ENCODE results near the gene PNKD.
A peak's percentile ranks its signal among the peaks of the same experiment; 100 is the strongest.

The PNKD gene

DNA sequence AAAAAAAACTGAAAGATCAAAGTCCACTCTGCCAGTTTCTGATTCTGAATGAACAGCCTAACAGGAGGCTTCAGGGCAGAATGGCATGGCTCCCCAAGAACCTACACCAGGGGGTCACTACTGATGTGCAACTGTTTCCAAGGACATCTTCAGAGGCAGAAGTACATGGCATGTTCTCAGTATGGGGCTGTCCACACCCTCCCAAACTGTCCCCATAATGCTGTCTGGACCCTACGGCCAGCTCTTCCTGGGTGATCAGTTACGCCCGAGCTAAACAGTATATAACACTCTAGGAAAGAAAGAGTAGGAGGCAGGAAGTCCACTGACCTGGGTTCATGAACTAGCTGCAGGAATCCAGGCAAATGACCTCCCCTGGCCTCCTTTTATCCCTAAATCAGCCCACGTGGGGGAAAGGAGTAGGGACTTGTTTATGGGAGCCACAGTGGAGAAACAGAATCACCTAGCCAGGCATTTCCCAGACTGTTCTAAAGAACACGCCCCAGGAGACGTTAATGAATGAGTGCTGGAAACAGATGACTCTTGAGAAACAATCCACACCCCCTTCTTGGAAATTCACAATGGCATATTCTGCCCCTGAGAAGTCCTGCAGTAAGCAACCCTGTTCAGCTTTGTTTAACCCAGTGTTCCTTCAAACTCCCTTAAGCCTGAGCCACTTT, 19.5 kb downstream of the PNKD start:
- H3K4me3 ChIP-seq (ENCODE audit: low read depth, low read length) = peak overlapping the region; percentile 84
- TF ChIP-seq, protein P1, sequence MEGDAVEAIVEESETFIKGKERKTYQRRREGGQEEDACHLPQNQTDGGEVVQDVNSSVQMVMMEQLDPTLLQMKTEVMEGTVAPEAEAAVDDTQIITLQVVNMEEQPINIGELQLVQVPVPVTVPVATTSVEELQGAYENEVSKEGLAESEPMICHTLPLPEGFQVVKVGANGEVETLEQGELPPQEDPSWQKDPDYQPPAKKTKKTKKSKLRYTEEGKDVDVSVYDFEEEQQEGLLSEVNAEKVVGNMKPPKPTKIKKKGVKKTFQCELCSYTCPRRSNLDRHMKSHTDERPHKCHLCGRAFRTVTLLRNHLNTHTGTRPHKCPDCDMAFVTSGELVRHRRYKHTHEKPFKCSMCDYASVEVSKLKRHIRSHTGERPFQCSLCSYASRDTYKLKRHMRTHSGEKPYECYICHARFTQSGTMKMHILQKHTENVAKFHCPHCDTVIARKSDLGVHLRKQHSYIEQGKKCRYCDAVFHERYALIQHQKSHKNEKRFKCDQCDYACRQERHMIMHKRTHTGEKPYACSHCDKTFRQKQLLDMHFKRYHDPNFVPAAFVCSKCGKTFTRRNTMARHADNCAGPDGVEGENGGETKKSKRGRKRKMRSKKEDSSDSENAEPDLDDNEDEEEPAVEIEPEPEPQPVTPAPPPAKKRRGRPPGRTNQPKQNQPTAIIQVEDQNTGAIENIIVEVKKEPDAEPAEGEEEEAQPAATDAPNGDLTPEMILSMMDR (IDR thresholded peaks at IDR 0.05; ENCODE audit: low read depth, low read length) = no peak

- H3K4me3 ChIP-seq (ENCODE audit: low read depth, low read length) = peak overlapping the region; percentile 84
- TF ChIP-seq, protein P1 (IDR thresholded peaks at IDR 0.05; ENCODE audit: low read depth, low read length) = no peak
These were observed 20.3 kb downstream of the PNKD start for GRCh38 chr2:218290316-218291261.

DNA sequence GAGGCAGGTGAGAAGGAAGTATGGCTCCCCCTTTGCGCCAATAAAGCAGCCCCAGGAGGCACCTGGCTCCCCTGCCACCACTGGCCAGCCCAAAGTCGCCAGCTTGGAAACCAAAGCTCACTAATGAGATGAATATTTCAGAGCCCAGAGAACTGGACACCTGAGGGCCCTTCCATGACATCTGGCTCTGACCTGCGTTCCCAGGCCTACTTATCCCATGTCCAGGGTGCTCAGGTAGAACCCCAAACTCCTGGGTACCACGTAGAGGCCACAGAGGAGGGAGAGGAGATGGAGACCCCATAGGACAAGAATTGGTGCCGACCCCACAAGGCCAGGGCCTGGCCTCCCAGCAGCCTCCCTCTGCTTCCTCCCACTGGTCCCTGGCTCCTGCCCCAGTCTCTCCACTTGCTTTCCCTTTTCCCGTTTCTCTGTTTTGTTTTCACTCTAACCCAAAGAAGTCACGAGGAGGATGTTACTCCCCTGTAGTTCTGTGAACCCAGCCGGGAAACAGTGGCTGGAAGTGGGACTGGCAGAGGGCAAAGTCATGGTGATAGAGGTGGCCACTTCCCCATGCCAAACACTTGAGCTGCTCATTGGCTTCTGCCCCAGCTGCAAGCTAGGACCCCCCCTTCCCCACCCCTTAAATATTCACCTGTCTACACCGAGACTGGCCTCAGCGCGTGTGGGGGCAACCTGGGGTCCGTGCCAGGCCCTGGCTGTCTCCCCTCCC, 21.2 kb downstream of the PNKD start:
- TF ChIP-seq, protein P1 (IDR thresholded peaks at IDR 0.05; ENCODE audit: low read depth, low read length) = no peak
- H3K4me3 ChIP-seq (ENCODE audit: low read depth, low read length) = peak overlapping the region; percentile 84

GRCh38 chr2:218292048-218293014, 22.0 kb downstream of the PNKD start, which contains the start of gene TMBIM1:
Gene TMBIM1, minus strand, starts transcription at chr2:218292503. Its CDS starts 10,362 bp downstream, at chr2:218282141.
- peak within 1 kb of the TSS; percentile 84 for H3K4me3 ChIP-seq (ENCODE audit: low read depth, low read length)
- TF ChIP-seq, protein P1 (IDR thresholded peaks at IDR 0.05; ENCODE audit: low read depth, low read length) = peak; percentile 50

DNA sequence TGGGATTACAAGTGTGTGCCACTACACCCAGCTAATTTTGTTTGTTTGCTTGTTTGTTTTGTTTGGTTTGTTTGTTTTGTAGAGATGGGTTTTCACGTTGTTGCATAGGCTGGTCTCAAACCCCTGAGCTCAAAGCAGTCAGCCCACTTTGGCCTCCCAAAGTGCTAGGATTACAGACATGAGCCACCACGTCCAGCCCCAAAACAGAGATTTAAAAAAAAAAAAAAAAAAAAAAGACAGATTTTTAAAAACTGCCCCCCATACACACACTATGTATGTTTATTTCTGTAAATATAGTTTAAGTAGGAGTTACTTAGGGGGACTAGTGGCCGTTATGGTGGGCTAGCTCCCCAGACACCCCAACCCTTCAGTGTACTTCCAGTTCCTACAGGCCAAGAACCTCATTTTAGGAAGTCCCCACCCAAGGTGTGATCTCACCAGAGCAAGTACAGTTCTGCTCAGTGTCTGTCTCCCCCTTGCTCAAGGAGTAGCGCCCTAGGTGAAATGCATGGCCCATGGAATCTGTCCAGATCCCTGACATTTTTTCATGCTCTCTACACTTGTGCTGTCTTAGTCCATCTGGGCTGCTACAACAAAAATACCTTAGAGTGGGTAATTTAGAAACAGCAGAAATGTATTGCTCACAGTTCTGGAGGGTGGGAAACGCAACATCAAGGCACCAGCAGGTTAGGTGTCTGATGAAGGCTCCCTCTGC, 23.6 kb downstream of the PNKD start:
- no peak overlapping the region for H3K4me3 ChIP-seq (ENCODE audit: low read depth, low read length)
- TF ChIP-seq, protein P1 (IDR thresholded peaks at IDR 0.05; ENCODE audit: low read depth, low read length) = no peak
